Right atrium auricular region (tissue), 2 donors: ENCODE results near the gene SARS1. TPM values are rescaled to one million over a fixed set of nuclear protein-coding genes. Genes with fewer than 3 reads are reported as not detected.

Source experiments
- DNase-seq: peaks from one replicate; pipeline ENCODE4 v3.0.0-alpha.2; 2019; ENCODE audit warnings: low spot score
- H3K27ac ChIP-seq, 2 donors: fragments of 200-600 bp; sonication (generic); 1 replicate in 1 of 2; 2 replicates in 1 of 2; pipeline ENCODE4 v1.5.1; 2016 to 2019
- H3K27me3 ChIP-seq, 2 donors: fragments of 200-600 bp; sonication (generic); one replicate each; pipeline versions ENCODE4 v1.5.1 to v1.6.0; 2017 to 2019
- H3K36me3 ChIP-seq: fragments of 200-600 bp; sonication (generic); one replicate; pipeline ENCODE4 v1.5.1; 2016
- H3K4me1 ChIP-seq, 2 donors: fragments of 200-600 bp; sonication (generic); one replicate each; pipeline versions ENCODE4 v1.5.1 to v1.6.0; 2017 to 2019
- H3K4me3 ChIP-seq, 2 donors: fragments of 200-600 bp; sonication (generic); 1 replicate in 1 of 2; 2 replicates in 1 of 2; pipeline ENCODE4 v1.5.1; 2017 to 2019; ENCODE audit warnings: mild to moderate bottlenecking in 1 of 2, moderate library complexity in 1 of 2
- H3K9me3 ChIP-seq, 2 donors: fragments of 200-600 bp; sonication (generic); one replicate each; pipeline ENCODE4 v1.5.1; 2019
- CTCF ChIP-seq, 2 donors: fragments of 200-600 bp; sonication (generic); IDR thresholded peaks; one replicate each; pipeline ENCODE4 v1.5.1; 2019; ENCODE audit warnings: antibody characterized with exemption in 2 of 2
- total RNA-seq, 2 donors: library from RNA; depleted of rRNA; stranded (reverse); fragments of >200 nt; gene quantifications; one replicate each; pipeline ENCODE4 v1.1.0, GENCODE V29; 2016

Gene SARS1
- total RNA-seq, 2 donors from 2014 or later = 108 to 130 TPM

DNA sequence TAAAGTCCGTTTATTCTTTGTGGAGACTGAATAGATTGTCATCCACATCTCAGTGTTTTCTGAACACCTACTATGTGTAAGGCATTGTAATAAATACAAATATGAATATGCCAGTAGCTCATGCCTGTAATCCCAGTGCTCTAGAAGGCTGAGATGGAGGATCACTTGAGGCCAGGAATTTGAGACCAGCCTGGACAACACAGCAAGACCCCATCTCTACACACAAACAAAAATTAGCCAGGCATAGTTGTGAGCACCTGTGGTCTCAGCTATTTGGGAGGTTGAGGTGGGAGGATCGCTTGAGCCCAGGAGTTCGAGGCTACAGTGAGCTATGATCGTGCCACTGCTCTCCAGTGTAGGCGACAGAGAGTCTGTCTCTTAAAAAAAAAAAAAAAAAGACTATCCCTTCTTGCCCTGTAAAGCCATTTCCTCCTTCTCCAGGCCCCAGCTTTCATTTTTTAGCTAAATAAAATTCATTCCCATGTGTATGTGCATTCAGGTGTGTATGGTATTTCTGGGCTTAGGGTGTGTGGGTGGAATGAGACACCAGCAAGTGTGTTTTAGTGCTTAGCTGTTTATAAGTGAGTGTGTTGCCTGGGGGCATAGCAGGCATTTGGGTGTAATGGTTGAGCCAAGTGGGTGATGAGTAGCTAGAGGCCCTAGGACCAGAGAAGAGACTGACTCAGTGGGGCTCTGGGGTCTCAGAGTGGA, 43.4 kb downstream of the SARS1 start:
- no peaks in the 10 kb centered on the region for H3K9me3 ChIP-seq
- H3K4me3 ChIP-seq = no peak overlapping the region
- no peaks in the 10 kb centered on the region for H3K27me3 ChIP-seq
- no peak for DNase-seq
- no peak overlapping the region for H3K27ac ChIP-seq
- TF ChIP-seq CTCF (IDR thresholded peaks at IDR 0.05) = no peak
- H3K36me3 ChIP-seq = peaks cover 6% of the 10 kb centered on the region
- peaks cover 0 to 36% of the 10 kb centered on the region in 2 donors for H3K4me1 ChIP-seq

DNA sequence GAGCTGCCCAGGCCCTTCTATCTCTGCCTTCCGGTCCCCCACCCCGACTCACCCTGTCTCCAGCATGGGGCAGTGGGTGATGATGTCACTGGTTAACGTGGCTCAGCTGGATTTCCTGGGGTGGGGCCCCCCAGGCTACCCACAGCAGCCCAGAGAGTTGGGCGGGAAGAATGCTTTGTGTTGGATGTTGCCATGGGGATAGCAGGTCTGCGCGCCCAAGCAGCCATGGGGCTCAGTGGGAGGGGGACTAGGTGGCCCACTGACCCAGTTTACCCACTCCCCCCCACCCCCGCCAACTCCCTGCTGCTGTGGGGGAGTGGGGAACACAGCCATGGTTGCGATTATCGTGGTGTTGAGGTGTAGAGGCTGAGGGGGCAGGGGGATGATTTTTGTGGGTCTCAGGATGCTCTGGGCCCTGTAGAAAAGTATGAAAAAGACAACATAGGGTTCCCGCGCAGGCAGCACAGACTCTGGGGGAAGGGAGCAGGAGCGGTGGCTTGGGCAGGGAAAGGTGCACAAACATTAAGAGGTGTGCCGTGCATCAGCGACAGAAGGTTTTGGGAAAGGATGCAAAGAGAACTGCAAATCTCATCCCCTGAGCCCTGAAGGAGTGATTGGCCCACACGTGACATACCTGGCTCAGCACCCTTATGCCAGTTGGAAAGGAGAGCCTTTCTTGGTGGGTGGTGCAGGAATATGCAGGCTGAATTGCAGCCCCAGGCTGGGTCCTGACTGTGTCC, 44.1 kb downstream of the SARS1 start:
- TF ChIP-seq CTCF (IDR thresholded peaks at IDR 0.05) = no peak
- Histone ChIP-seq H3K36me3 (peaks cover 6% of the 10 kb centered on the region), H3K27me3 (no peaks in the 10 kb centered on the region), H3K27ac (no peak overlapping the region), H3K4me3 (no peak overlapping the region), H3K4me1 (peaks cover 0 to 35% of the 10 kb centered on the region in 2 donors), H3K9me3 (no peaks in the 10 kb centered on the region)
- DNase-seq = no peak

DNA sequence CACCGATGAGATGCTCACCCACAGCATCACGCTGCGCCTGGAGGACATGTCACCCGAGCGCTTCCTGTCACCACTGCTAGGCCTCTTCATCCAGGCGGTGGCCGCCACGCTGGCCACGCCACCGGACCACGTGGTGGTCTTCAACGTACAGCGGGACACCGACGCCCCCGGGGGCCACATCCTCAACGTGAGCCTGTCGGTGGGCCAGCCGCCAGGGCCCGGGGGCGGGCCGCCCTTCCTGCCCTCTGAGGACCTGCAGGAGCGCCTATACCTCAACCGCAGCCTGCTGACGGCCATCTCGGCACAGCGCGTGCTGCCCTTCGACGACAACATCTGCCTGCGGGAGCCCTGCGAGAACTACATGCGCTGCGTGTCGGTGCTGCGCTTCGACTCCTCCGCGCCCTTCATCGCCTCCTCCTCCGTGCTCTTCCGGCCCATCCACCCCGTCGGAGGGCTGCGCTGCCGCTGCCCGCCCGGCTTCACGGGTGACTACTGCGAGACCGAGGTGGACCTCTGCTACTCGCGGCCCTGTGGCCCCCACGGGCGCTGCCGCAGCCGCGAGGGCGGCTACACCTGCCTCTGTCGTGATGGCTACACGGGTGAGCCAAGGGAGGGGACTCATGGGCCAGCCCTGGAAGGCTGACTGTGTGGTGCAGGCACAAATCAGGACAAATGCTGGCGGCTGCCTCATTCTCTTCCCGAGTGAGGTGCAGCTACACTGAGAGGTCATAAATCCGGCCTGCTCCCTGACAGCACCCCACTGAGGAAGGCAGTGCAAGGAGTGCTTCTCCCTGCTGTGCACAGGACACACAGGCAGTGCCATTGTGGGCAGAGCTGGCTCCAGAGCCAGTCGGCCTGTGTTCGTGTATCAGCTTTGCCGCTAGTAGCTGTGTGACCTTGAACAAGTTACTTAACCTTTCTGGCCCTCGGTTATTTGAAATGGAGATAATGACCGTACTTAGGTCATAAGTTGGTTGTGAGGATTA, 45.1 kb downstream of the SARS1 start:
- Histone ChIP-seq H3K36me3 (peaks cover 6% of the 10 kb centered on the region), H3K27ac (no peak overlapping the region), H3K9me3 (no peaks in the 10 kb centered on the region), H3K27me3 (no peaks in the 10 kb centered on the region), H3K4me1 (peaks cover 0 to 34% of the 10 kb centered on the region in 2 donors), H3K4me3 (no peak overlapping the region)
- no peak for TF ChIP-seq CTCF (IDR thresholded peaks at IDR 0.05)
- no peak for DNase-seq

GRCh38 chr1:109259674-109260557, 46.2 kb downstream of the SARS1 start:
- TF ChIP-seq CTCF (IDR thresholded peaks at IDR 0.05) = no peak
- peaks cover 8% of the 10 kb centered on the region for H3K36me3 ChIP-seq
- no peak for DNase-seq

GRCh38 chr1:109261006-109261405, 47.3 kb downstream of the SARS1 start:
- Histone ChIP-seq H3K4me1 (peaks cover 0 to 16% of the 10 kb centered on the region in 2 donors), H3K27me3 (no peaks in the 10 kb centered on the region), H3K4me3 (no peak overlapping the region), H3K9me3 (no peaks in the 10 kb centered on the region), H3K27ac (no peak overlapping the region), H3K36me3 (peaks cover 10% of the 10 kb centered on the region)
- no peak for TF ChIP-seq CTCF (IDR thresholded peaks at IDR 0.05)
- no peak for DNase-seq

More at GRCh38 chr1:109259674-109260557, 46.2 kb downstream of the SARS1 start:
- no peak overlapping the region for H3K27ac ChIP-seq
- no peak overlapping the region for H3K4me3 ChIP-seq
- no peaks in the 10 kb centered on the region for H3K27me3 ChIP-seq
- H3K4me1 ChIP-seq = peaks cover 0 to 27% of the 10 kb centered on the region in 2 donors
- no peaks in the 10 kb centered on the region for H3K9me3 ChIP-seq
